Left renal pelvis (tissue), 4 donors: ENCODE data around the gene MEGF8. TPM values are rescaled to one million over a fixed set of nuclear protein-coding genes. Genes with fewer than 3 reads are reported as not detected.

Experiments used
- DNase-seq, 4 donors: peaks; one replicate each; pipeline ENCODE4 v3.0.0-alpha.2; 2013; ENCODE audit warnings: low read depth in 4 of 4, low spot score in 3 of 4
- polyA plus RNA-seq, 4 donors: library from polyadenylated mRNA; unstranded; fragments of 120-200 nt; gene quantifications; one replicate each; pipeline ENCODE4 v1.2.1, GENCODE V29; 2013; ENCODE audit not compliant: insufficient read length in 4 of 4

The MEGF8 gene
- polyA plus RNA-seq, 4 donors: 33.0 to 47.3 (median 36.3) TPM

- no peak for DNase-seq
These were observed 81.8 kb downstream of the MEGF8 start for GRCh38 chr19:42407085-42407815.

- no peak for DNase-seq
These were observed 82.4 kb downstream of the MEGF8 start for GRCh38 chr19:42407816-42408175.

GRCh38 chr19:42409477-42409876 lies 84.0 kb downstream of the MEGF8 start:
- DNase-seq: no peak

- DNase-seq: no peak
These were observed 84.9 kb downstream of the MEGF8 start for GRCh38 chr19:42410371-42410770.

GRCh38 chr19:42411581-42412178 lies 86.2 kb downstream of the MEGF8 start:
- DNase-seq: no peak

- DNase-seq: no peak
These were observed 86.8 kb downstream of the MEGF8 start for GRCh38 chr19:42412227-42412626.

GRCh38 chr19:42412661-42413076 lies 87.2 kb downstream of the MEGF8 start:
- no peak for DNase-seq

GRCh38 chr19:42419309-42419708 lies 93.9 kb downstream of the MEGF8 start:
- no peak for DNase-seq

- no peak for DNase-seq
These were observed 94.7 kb downstream of the MEGF8 start for GRCh38 chr19:42420055-42420544.

- DNase-seq: no peak
These were observed 95.7 kb downstream of the MEGF8 start for GRCh38 chr19:42421101-42421500.

- DNase-seq: no peak
These were observed 96.2 kb downstream of the MEGF8 start for GRCh38 chr19:42421591-42422031.

- DNase-seq: no peak
These were observed 96.9 kb downstream of the MEGF8 start for GRCh38 chr19:42422092-42422900.

GRCh38 chr19:42422901-42423461 lies 97.5 kb downstream of the MEGF8 start:
- peak in 3 of 4 donors; percentile 45 to 48 (median 46) for DNase-seq

GRCh38 chr19:42423462-42424344 lies 98.3 kb downstream of the MEGF8 start:
- DNase-seq: peak; percentile 84 to 90 (median 86)

GRCh38 chr19:42424345-42424707 lies 98.9 kb downstream of the MEGF8 start:
- DNase-seq: no peak

GRCh38 chr19:42424712-42425131 lies 99.3 kb downstream of the MEGF8 start:
- no peak for DNase-seq

GRCh38 chr19:42426643-42427042 lies 101.2 kb downstream of the MEGF8 start:
- DNase-seq: no peak

- DNase-seq: peak in 1 of 4 donors; percentile 56
These were observed 101.9 kb downstream of the MEGF8 start, which contains the start of gene LIPE for GRCh38 chr19:42427313-42427712. Gene LIPE (minus strand): TSS chr19:42427388. CDS start chr19:42427149, 239 bp downstream.
